Activated naive CD4-positive, alpha-beta T cell treated with anti-CD3 and anti-CD28 coated beads, Interleukin-2, amount 50 U/mL, for 72 hours (primary cell): ENCODE results near the gene GUCY1A1. TPM values are rescaled to one million over a fixed set of nuclear protein-coding genes. Genes with fewer than 3 reads are reported as not detected.
A peak's percentile ranks its signal among the peaks of the same experiment; 100 is the strongest.
"Not testable (repeated sequence)": the region's sequence is repeated elsewhere in the genome, so short reads cannot be mapped to it uniquely, and the experiment has no call there.

Experiments
- ATAC-seq, 2 donors: fragments of 150-1000 bp; cut with Tn5 transposase; 2 replicates each; pipeline ENCODE4 v1.10.0; 2021; ENCODE audit warnings: mild to moderate bottlenecking in 2 of 2, moderate library complexity in 2 of 2
- DNase-seq, 2 donors: peaks; one replicate each; pipeline ENCODE4 v3.0.0; 2021 to 2022; ENCODE audit warnings: low spot score in 2 of 2
- H3K27ac Mint-ChIP-seq, 2 donors: one replicate each; pipeline ENCODE4 v1.8.0; 2022; ENCODE audit warnings: mild to moderate bottlenecking in 2 of 2, mixed read lengths in 2 of 2
- H3K36me3 Mint-ChIP-seq, 2 donors: one replicate each; pipeline ENCODE4 v1.8.0; 2022; ENCODE audit warnings: mixed read lengths in 2 of 2
- H3K9me3 Mint-ChIP-seq, 2 donors: one replicate each; pipeline ENCODE4 v1.8.0; 2022; ENCODE audit warnings: mixed read lengths in 2 of 2
- total RNA-seq, 2 donors: library from RNA; stranded (reverse); gene quantifications; one replicate each; pipeline ENCODE4 v1.2.3, GENCODE V29; 2022

Gene GUCY1A1
- not detected for total RNA-seq

GRCh38 chr4:155666344-155667221, at the start of gene GUCY1A1:
TSS of gene GUCY1A1 (plus strand) at chr4:155666848. CDS start at chr4:155696868, 30,020 bp downstream.
- no peak within 1 kb of the TSS for H3K27ac Mint-ChIP-seq
- no peak for DNase-seq

GRCh38 chr4:155617296-155617695, 49.4 kb upstream of the GUCY1A1 start:
- DNase-seq, result no peak
- Mint-ChIP-seq H3K36me3 (no peaks in the 10 kb centered on the region), H3K9me3 (peaks cover 0 to 3% of the 10 kb centered on the region in 2 donors), H3K27ac (no peak overlapping the region)
- ATAC-seq, result no peak

More at GRCh38 chr4:155666344-155667221, at the start of gene GUCY1A1:
- Mint-ChIP-seq H3K9me3 (no peaks in the 10 kb centered on the region), H3K36me3 (peaks cover 0 to 13% of the 10 kb centered on the region in 2 donors)
- peak in 1 of 2 donors; percentile 40 for ATAC-seq

GRCh38 chr4:155618183-155618838, 48.3 kb upstream of the GUCY1A1 start:
- DNase-seq (no peak), ATAC-seq (no peak)
- no peaks in the 10 kb centered on the region for H3K36me3 Mint-ChIP-seq
- no peaks in the 10 kb centered on the region for H3K9me3 Mint-ChIP-seq
- H3K27ac Mint-ChIP-seq, result no peak overlapping the region

GRCh38 chr4:155620637-155621036, 46.0 kb upstream of the GUCY1A1 start:
- Mint-ChIP-seq H3K9me3 (peaks cover 0 to 6% of the 10 kb centered on the region in 2 donors), H3K36me3 (no peaks in the 10 kb centered on the region), H3K27ac (no peak overlapping the region)
- DNase-seq (no peak), ATAC-seq (no peak)

GRCh38 chr4:155624478-155624877, 42.2 kb upstream of the GUCY1A1 start:
- H3K27ac Mint-ChIP-seq, result no peak overlapping the region
- H3K36me3 Mint-ChIP-seq, result no peaks in the 10 kb centered on the region
- no peak for DNase-seq
- no peak for ATAC-seq
- H3K9me3 Mint-ChIP-seq, result peaks cover 0 to 6% of the 10 kb centered on the region in 2 donors

- ATAC-seq (no peak), DNase-seq (no peak)
- H3K9me3 Mint-ChIP-seq, result peaks cover 0 to 6% of the 10 kb centered on the region in 2 donors
- no peaks in the 10 kb centered on the region for H3K36me3 Mint-ChIP-seq
- H3K27ac Mint-ChIP-seq, result no peak overlapping the region
Measured at GRCh38 chr4:155626561-155626960, 40.1 kb upstream of the GUCY1A1 start.

- ATAC-seq (peak in 1 of 2 donors; percentile 9), DNase-seq (no peak)
- peaks cover 0 to 1% of the 10 kb centered on the region in 2 donors for H3K36me3 Mint-ChIP-seq
- H3K9me3 Mint-ChIP-seq, result no peaks in the 10 kb centered on the region
- H3K27ac Mint-ChIP-seq, result no peak overlapping the region
Measured at GRCh38 chr4:155629183-155629825, 37.3 kb upstream of the GUCY1A1 start.

GRCh38 chr4:155629956-155630355, 36.7 kb upstream of the GUCY1A1 start:
- ATAC-seq (no peak), DNase-seq (no peak)
- Mint-ChIP-seq H3K9me3 (peaks cover 0 to 2% of the 10 kb centered on the region in 2 donors), H3K36me3 (peaks cover 0 to 4% of the 10 kb centered on the region in 2 donors), H3K27ac (no peak overlapping the region)

- Mint-ChIP-seq H3K9me3 (peaks cover 0 to 4% of the 10 kb centered on the region in 2 donors), H3K27ac (no peak overlapping the region), H3K36me3 (peaks cover 0 to 4% of the 10 kb centered on the region in 2 donors)
- no peak for ATAC-seq
- no peak for DNase-seq
Measured at GRCh38 chr4:155632310-155632840, 34.3 kb upstream of the GUCY1A1 start.

GRCh38 chr4:155638195-155638965, 28.3 kb upstream of the GUCY1A1 start:
- DNase-seq (no peak), ATAC-seq (no peak)
- H3K36me3 Mint-ChIP-seq, result peaks cover 0 to 10% of the 10 kb centered on the region in 2 donors
- no peak overlapping the region for H3K27ac Mint-ChIP-seq
- peaks cover 0 to 4% of the 10 kb centered on the region in 2 donors for H3K9me3 Mint-ChIP-seq

GRCh38 chr4:155639704-155640523, 26.7 kb upstream of the GUCY1A1 start:
- Mint-ChIP-seq H3K36me3 (peaks cover 0 to 6% of the 10 kb centered on the region in 2 donors), H3K9me3 (peaks cover 0 to 3% of the 10 kb centered on the region in 2 donors), H3K27ac (no peak overlapping the region)
- peak; percentile 53 to 83 for ATAC-seq
- DNase-seq, result no peak

- Mint-ChIP-seq H3K9me3 (no peaks in the 10 kb centered on the region), H3K36me3 (peaks cover 0 to 6% of the 10 kb centered on the region in 2 donors), H3K27ac (no peak overlapping the region)
- ATAC-seq (no peak), DNase-seq (no peak)
Measured at GRCh38 chr4:155640751-155641150, 25.9 kb upstream of the GUCY1A1 start.

GRCh38 chr4:155643087-155643486, 23.6 kb upstream of the GUCY1A1 start:
- ATAC-seq (no peak), DNase-seq (no peak)
- Mint-ChIP-seq H3K36me3 (peaks cover 0 to 6% of the 10 kb centered on the region in 2 donors), H3K27ac (no peak overlapping the region), H3K9me3 (no peaks in the 10 kb centered on the region)

GRCh38 chr4:155646001-155646400, 20.6 kb upstream of the GUCY1A1 start:
- no peak overlapping the region for H3K27ac Mint-ChIP-seq
- ATAC-seq, result no peak
- no peaks in the 10 kb centered on the region for H3K9me3 Mint-ChIP-seq
- no peaks in the 10 kb centered on the region for H3K36me3 Mint-ChIP-seq
- no peak for DNase-seq

- ATAC-seq, result peak in 1 of 2 donors; percentile 18
- not testable (repeated sequence) for H3K9me3 Mint-ChIP-seq, H3K27ac Mint-ChIP-seq, DNase-seq, H3K36me3 Mint-ChIP-seq
Measured at GRCh38 chr4:155650785-155651184, 15.9 kb upstream of the GUCY1A1 start.
